ENCODE data around the gene ZNF92. TPM values are rescaled to one million over a fixed set of nuclear protein-coding genes. Genes with fewer than 3 reads are reported as not detected.
"Not testable (repeated sequence)": the region's sequence is repeated elsewhere in the genome, so short reads cannot be mapped to it uniquely, and the experiment has no call there.

ZNF92 gene
- total RNA-seq, 1 experiment from 2014 or later = 7.0 TPM

DNA sequence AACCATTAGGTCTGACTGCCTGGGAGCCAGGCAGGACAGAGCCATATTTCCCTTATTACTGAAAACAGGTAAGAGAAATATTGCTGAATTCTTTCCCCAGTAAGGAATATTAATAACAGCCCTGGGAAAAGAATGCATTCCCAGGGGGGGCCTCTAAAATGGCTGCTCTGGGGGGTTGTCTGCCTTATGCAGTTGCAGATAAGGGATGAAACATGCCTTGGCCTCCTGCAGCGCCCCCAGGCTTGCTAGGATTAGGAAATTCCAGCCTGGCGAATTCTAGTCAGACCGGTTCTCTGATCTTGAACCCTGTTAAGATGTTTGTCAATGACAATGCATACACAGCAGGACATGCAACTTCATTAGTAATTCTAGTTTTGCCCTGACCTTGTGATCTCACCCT lies 49.6 kb downstream of the ZNF92 start:
- not testable (repeated sequence) for DNase-seq (ENCODE audit: low read depth)

GRCh38 chr7:65429642-65430343 lies 56.1 kb downstream of the ZNF92 start:
- no peak for DNase-seq (ENCODE audit: low read depth)

DNA sequence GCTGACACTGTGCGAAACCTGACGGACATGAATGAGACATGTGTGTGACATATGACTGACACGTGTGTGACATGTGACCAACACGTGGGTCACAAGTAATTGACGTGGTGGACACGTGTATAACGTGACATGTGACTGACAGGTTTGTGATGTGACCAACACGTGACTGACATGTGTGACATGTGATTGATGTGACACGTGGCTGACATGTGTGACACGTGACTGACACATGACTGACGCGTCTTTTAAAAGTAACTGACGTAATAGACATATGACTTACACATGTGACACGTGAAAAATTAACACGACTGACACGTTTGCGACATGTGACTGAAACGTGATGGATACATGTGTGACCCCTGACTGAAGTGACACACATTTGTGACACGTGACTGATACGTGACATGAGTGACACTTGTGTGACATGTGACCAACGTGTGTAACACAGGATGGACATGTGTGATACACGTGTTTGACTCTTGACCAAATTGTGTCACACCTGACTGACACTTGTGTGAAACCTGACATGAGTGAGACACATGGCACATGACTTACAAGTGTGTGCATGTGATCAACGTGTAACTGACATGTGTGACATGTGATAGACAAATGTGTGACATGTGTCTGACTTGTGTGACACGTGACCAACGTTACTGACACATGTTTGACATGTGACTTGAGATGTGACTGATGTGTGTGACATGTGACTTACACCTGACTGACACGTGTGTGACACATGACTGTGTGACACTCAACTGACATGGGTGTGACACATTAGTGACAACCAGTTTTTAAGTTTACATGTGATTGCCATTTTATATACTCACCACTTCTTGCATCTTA lies 56.9 kb downstream of the ZNF92 start:
- no peak for DNase-seq (ENCODE audit: low read depth)

DNA sequence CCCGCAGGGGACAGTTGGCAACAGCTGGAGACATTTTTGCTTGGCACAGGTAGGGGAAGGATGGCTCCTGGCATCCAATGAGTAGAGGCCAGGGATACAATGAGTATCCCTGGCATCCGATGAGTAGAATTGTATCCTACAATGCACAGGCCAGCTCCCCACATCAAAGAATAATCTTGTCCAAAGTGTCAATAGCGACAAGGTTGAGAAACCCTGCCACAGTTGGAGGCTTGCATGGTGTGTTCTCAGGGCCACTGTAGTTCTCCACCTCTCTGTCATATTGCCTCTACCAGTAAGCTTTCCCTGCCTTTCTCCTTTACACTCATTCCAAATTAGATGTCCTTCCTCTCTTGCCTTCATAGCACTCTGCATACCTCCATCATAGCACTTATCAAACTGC lies 60.7 kb downstream of the ZNF92 start:
- no peak for DNase-seq (ENCODE audit: low read depth)

DNA sequence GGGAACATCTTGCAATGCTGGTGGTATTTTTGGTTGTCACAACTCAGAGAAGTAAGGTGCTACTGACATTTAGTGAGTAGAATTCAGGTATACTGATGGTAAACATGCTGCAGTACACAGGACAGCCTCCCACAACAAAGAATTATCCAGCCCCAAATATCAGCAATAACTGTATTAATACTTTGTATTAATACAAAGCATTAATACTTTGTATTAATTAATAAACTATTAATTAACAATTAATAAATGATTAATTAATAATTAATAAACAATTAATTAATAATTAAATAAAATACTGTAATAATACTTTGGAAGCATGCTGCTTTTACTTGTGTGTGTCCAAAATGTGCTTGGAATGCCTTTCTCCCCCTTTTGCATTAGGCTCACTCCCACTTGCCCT lies 62.5 kb downstream of the ZNF92 start:
- no peak for DNase-seq (ENCODE audit: low read depth)

DNA sequence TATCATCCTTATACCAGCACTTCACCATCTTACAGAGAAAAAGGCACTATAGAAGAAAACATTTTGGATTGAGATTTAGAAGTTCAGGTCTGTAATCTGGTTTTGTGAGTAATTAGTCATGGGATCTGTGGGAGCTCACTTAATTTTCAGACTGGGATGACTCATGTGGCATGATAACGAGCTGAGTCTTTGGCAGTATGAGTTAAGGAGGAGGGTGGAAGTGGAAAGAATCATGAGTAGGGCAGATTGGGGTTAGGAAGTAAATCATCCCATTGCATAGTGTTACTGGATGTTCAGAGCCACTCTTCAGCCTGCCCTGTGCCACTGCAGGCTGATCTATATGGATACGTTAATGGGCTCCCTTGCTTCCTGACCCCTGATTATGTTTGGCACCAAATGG lies 64.9 kb downstream of the ZNF92 start:
- DNase-seq (ENCODE audit: low read depth) = peak; percentile 80

DNA sequence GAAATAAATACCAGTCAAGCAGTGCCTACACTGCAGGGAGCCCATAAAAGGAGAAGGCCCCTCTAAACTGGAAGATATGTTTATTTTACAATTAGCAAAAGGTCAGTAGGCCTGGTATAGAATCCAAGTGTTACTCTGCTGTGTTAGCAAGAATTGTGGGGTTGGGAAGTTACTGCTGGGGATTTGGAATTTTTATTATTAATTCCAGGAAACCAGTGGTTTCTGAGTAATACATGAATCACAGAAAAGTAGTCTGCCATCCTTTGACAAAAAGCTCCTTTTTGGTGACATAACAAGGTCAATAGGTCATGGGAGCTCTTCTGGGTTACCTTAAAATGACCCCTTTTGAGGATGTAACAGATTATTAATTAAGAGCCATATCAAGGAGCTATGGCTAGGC lies 67.4 kb downstream of the ZNF92 start:
- DNase-seq (ENCODE audit: low read depth) = peak; percentile 66

- no peak for DNase-seq (ENCODE audit: low read depth)
These were observed 70.7 kb downstream of the ZNF92 start for GRCh38 chr7:65444205-65444842.

- DNase-seq (ENCODE audit: low read depth) = no peak
These were observed 71.5 kb downstream of the ZNF92 start for GRCh38 chr7:65444899-65445823.

DNA sequence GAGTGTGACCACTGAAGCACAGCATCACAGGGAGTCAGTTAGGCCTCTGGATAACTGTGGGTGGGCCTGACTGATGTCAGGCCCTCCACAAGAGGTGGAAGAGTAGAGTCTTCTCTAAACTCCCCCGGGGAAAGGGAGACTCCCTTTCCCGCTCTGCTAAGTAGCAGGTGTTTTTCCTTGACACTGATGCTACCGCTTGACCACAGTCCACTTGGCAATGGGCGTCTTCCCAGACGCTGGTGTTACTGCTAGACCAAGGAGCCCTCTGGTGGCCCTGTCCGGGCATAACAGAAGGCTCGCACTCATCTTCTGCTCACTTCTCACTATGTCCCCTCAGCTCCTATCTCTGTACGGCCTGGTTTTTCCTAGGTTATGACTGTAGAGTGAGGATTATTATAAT lies 73.4 kb downstream of the ZNF92 start:
- DNase-seq (ENCODE audit: low read depth) = peak; percentile 36

GRCh38 chr7:65448816-65449504 lies 75.3 kb downstream of the ZNF92 start:
- DNase-seq (ENCODE audit: low read depth) = peak; percentile 34

DNA sequence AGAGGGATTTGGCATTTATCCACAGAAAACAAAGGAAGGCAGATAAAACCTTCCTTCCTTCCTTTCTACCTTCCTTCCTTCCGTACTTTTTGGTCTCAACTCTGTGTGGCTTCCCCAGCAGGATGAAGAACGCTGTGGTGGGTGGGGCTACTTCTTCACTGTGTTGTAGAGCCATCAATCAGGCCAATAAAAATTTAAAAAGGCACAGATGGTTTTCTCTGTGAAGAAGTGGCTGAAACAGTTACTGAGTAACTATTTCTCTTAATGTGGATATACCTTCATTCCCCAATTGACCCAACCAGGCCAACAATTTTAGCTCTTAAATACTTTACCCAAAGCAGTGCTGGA lies 75.8 kb downstream of the ZNF92 start:
- no peak for DNase-seq (ENCODE audit: low read depth)
